CD4-positive, alpha-beta memory T cell (primary cell): ENCODE results near the gene ALLC. TPM values are rescaled to one million over a fixed set of nuclear protein-coding genes. Genes with fewer than 3 reads are reported as not detected.

ENCODE experiments used
- CTCF ChIA-PET: fragments of 350-600 bp; sonication (Branson Sonifier 250); formaldehyde crosslinking; loops from one replicate; lab custom pipeline; 2021; ENCODE audit warnings: inconsistent platforms; ENCODE audit not compliant: partially characterized antibody; lab: Charles Lee
- POLR2A ChIA-PET: fragments of 350-600 bp; sonication (Branson Sonifier 250); formaldehyde crosslinking; loops from one replicate; lab custom pipeline; 2021; ENCODE audit not compliant: partially characterized antibody; lab: Charles Lee
- DNase-seq, 5 donors: peaks; one replicate each; pipeline versions ENCODE4 v3.0.0 to v3.0.0-alpha.2; 2020 to 2022; ENCODE audit warnings: mixed read lengths in 1 of 5
- H3K27ac ChIP-seq: one replicate; pipeline ENCODE4 v1.7.0; 2013; ENCODE audit warnings: low read depth, low read length
- H3K27me3 ChIP-seq: 2 replicates; pipeline ENCODE4 v1.7.0; 2013; ENCODE audit warnings: mild to moderate bottlenecking, low read length, moderate library complexity; ENCODE audit not compliant: insufficient read depth
- H3K36me3 ChIP-seq: 2 replicates; pipeline ENCODE4 v1.7.0; 2013; ENCODE audit warnings: mild to moderate bottlenecking, low read length, moderate library complexity; ENCODE audit not compliant: insufficient read depth
- H3K4me1 ChIP-seq: 2 replicates; pipeline ENCODE4 v1.7.0; 2013; ENCODE audit warnings: mild to moderate bottlenecking, low read length, moderate library complexity; ENCODE audit not compliant: insufficient read depth
- H3K4me3 ChIP-seq, 2 donors: one replicate each; pipeline ENCODE4 v1.7.0; 2013; ENCODE audit warnings: low read length in 2 of 2, mild to moderate bottlenecking in 1 of 2
- H3K9me3 ChIP-seq, 2 donors: one replicate each; pipeline ENCODE4 v1.7.0; 2013; ENCODE audit warnings: low read length in 2 of 2, control low read depth in 1 of 2; ENCODE audit not compliant: control insufficient read depth in 1 of 2
- H3K27ac Mint-ChIP-seq, 7 donors: one replicate each; pipeline ENCODE4 v1.8.0; 2020 to 2021; ENCODE audit warnings: mixed read lengths in 7 of 7, mild to moderate bottlenecking in 6 of 7, inconsistent platforms in 3 of 7, moderate library complexity in 3 of 7
- H3K27me3 Mint-ChIP-seq, 2 donors: one replicate each; pipeline ENCODE4 v1.8.0; 2020 to 2021; ENCODE audit warnings: mixed read lengths in 2 of 2
- H3K36me3 Mint-ChIP-seq, 2 donors: one replicate each; pipeline ENCODE4 v1.8.0; 2020 to 2021; ENCODE audit warnings: mixed read lengths in 2 of 2, inconsistent platforms in 1 of 2, mild to moderate bottlenecking in 1 of 2
- H3K4me1 Mint-ChIP-seq, 4 donors: one replicate each; pipeline ENCODE4 v1.8.0; 2020 to 2021; ENCODE audit warnings: mixed read lengths in 4 of 4, mild to moderate bottlenecking in 1 of 4
- H3K4me3 Mint-ChIP-seq, 8 donors: one replicate each; pipeline ENCODE4 v1.8.0; 2020 to 2021; ENCODE audit warnings: mixed read lengths in 8 of 8, mild to moderate bottlenecking in 7 of 8, moderate library complexity in 6 of 8, inconsistent platforms in 3 of 8
- H3K9me3 Mint-ChIP-seq, 8 donors: one replicate each; pipeline ENCODE4 v1.8.0; 2020 to 2021; ENCODE audit warnings: mixed read lengths in 8 of 8, mild to moderate bottlenecking in 5 of 8, inconsistent platforms in 3 of 8, moderate library complexity in 1 of 8
- intact Hi-C: fragments of 100-400 bp; cut with micrococcal nuclease; formaldehyde crosslinking; loops from one replicate; pipeline ENCODE4 v1.15.1; 2023
- polyA plus RNA-seq, 2 donors: library from polyadenylated mRNA; unstranded; fragments of 300-500 nt; fragmentation: Illumina TruSeq; gene quantifications; one replicate each; pipeline ENCODE4 v1.2.3, GENCODE V29; 2021
- total RNA-seq, 2 experiments: library from RNA; stranded (reverse); gene quantifications; one replicate each; pipeline ENCODE4 v1.2.3, GENCODE V29; 2021

Gene ALLC
- total and polyA plus RNA-seq, 4 experiments from 2014 or later = not detected

- H3K36me3 Mint-ChIP-seq = no peaks in the 10 kb centered on the region
- CTCF ChIA-PET = interaction anchor here (1.2 kb wide), 1 partner anchor 218 kb away, joined by 3 read pairs; no protein-coding TSS in a partner anchor
- H3K27ac ChIP-seq = no peak overlapping the region
- H3K4me3 ChIP-seq = no peak overlapping the region
- H3K27me3 ChIP-seq = no peaks in the 10 kb centered on the region
- H3K4me1 ChIP-seq = no peaks in the 10 kb centered on the region
- intact Hi-C loops = no loop called here
- peaks cover 0 to 2% (median 0%) of the 10 kb centered on the region in 4 donors for H3K4me1 Mint-ChIP-seq
- no peak for DNase-seq
- H3K9me3 Mint-ChIP-seq = no peaks in the 10 kb centered on the region
- H3K36me3 ChIP-seq = no peaks in the 10 kb centered on the region
- H3K4me3 Mint-ChIP-seq = no peak overlapping the region
- H3K27ac Mint-ChIP-seq = no peak overlapping the region
- no peaks in the 10 kb centered on the region for H3K9me3 ChIP-seq
- no peaks in the 10 kb centered on the region for H3K27me3 Mint-ChIP-seq
- POLR2A ChIA-PET = no interaction called here
These were observed 16.1 kb upstream of the ALLC start for GRCh38 chr2:3641841-3642421.

DNA sequence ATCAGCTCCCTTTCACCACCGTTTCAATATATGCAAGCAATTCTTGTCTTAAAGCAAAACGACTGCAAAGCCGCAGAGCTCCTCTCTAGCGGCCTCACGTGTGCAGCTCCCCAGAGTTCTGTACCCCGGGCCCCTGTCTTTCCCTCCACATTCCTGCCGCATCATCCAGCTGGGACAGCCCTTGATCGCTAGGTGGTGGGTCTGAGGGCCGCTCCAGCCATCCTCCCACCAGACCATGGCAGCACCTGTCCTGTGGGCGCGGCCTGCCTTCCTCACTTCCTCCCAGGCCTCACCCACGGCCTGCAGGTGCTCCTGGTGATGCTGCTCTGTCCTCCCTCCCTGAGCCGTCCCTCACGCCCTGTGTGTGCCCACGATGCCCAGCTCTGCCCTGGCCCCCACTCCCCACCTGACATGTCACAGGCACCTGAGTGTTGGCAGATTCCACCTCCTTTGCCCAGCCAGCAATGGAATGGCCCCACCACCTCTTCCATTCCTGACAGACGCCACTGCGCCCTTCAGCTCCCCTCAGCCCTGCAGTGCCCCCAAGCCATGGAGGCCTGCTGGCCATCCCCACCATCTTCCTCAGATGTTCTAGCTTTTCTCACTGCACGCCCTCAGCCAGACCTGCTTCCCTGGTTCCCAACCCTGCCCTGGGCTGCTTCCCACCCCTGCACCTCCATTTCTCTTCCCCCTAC, 15.3 kb upstream of the ALLC start:
- Histone ChIP-seq H3K27ac (no peak overlapping the region), H3K36me3 (no peaks in the 10 kb centered on the region), H3K4me3 (no peak overlapping the region), H3K4me1 (no peaks in the 10 kb centered on the region), H3K27me3 (no peaks in the 10 kb centered on the region), H3K9me3 (no peaks in the 10 kb centered on the region)
- peaks cover 0 to 2% (median 0%) of the 10 kb centered on the region in 4 donors for H3K4me1 Mint-ChIP-seq
- peak overlapping the region in 2 of 7 donors; percentile 46 to 67 for H3K27ac Mint-ChIP-seq
- POLR2A ChIA-PET = no interaction called here
- CTCF ChIA-PET = interaction anchor here (1.1 to 1.2 kb wide), 2 partner anchors 9 to 219 kb away, joined by 3 to 5 read pairs; no protein-coding TSS in a partner anchor
- intact Hi-C loops = no loop called here
- no peaks in the 10 kb centered on the region for H3K36me3 Mint-ChIP-seq
- no peaks in the 10 kb centered on the region for H3K27me3 Mint-ChIP-seq
- no peak for DNase-seq
- H3K4me3 Mint-ChIP-seq = no peak overlapping the region
- H3K9me3 Mint-ChIP-seq = no peaks in the 10 kb centered on the region

- ChIA-PET CTCF (interaction anchor here (1.1 to 2.1 kb wide), 3 partner anchors 8 to 221 kb away, joined by 5 to 9 read pairs (median 5); no protein-coding TSS in a partner anchor), POLR2A (no interaction called here)
- H3K4me3 Mint-ChIP-seq = no peak overlapping the region
- H3K4me1 Mint-ChIP-seq = peaks cover 0 to 2% (median 0%) of the 10 kb centered on the region in 4 donors
- Histone ChIP-seq H3K9me3 (no peaks in the 10 kb centered on the region), H3K4me1 (no peaks in the 10 kb centered on the region), H3K27me3 (no peaks in the 10 kb centered on the region), H3K36me3 (no peaks in the 10 kb centered on the region), H3K4me3 (no peak overlapping the region), H3K27ac (no peak overlapping the region)
- intact Hi-C loops = no loop called here
- H3K27me3 Mint-ChIP-seq = no peaks in the 10 kb centered on the region
- no peaks in the 10 kb centered on the region for H3K9me3 Mint-ChIP-seq
- no peaks in the 10 kb centered on the region for H3K36me3 Mint-ChIP-seq
- DNase-seq = no peak
- no peak overlapping the region for H3K27ac Mint-ChIP-seq
These were observed 14.4 kb upstream of the ALLC start for GRCh38 chr2:3643371-3644245.

GRCh38 chr2:3644246-3644525, 13.8 kb upstream of the ALLC start:
- Mint-ChIP-seq H3K9me3 (no peaks in the 10 kb centered on the region), H3K4me1 (peaks cover 0 to 2% (median 0%) of the 10 kb centered on the region in 4 donors), H3K36me3 (no peaks in the 10 kb centered on the region), H3K4me3 (no peak overlapping the region), H3K27me3 (no peaks in the 10 kb centered on the region), H3K27ac (no peak overlapping the region)
- ChIA-PET CTCF (interaction anchor here (1.5 to 2.1 kb wide), 2 partner anchors 220 to 222 kb away, joined by 5 to 9 read pairs; no protein-coding TSS in a partner anchor), POLR2A (no interaction called here)
- no peak for DNase-seq
- no peaks in the 10 kb centered on the region for H3K27me3 ChIP-seq
- no peak overlapping the region for H3K4me3 ChIP-seq
- no peaks in the 10 kb centered on the region for H3K4me1 ChIP-seq
- H3K27ac ChIP-seq = no peak overlapping the region
- H3K36me3 ChIP-seq = no peaks in the 10 kb centered on the region
- no peaks in the 10 kb centered on the region for H3K9me3 ChIP-seq
- intact Hi-C loops = no loop called here

- Histone ChIP-seq H3K4me3 (no peak overlapping the region), H3K36me3 (no peaks in the 10 kb centered on the region), H3K4me1 (no peaks in the 10 kb centered on the region), H3K27me3 (no peaks in the 10 kb centered on the region), H3K9me3 (no peaks in the 10 kb centered on the region), H3K27ac (no peak overlapping the region)
- H3K9me3 Mint-ChIP-seq = no peaks in the 10 kb centered on the region
- H3K4me1 Mint-ChIP-seq = peaks cover 0 to 2% (median 0%) of the 10 kb centered on the region in 4 donors
- ChIA-PET POLR2A (no interaction called here), CTCF (interaction anchor here (1.5 to 2.1 kb wide), 2 partner anchors 221 to 223 kb away, joined by 5 to 9 read pairs; no protein-coding TSS in a partner anchor)
- no peaks in the 10 kb centered on the region for H3K27me3 Mint-ChIP-seq
- no peaks in the 10 kb centered on the region for H3K36me3 Mint-ChIP-seq
- no peak overlapping the region for H3K4me3 Mint-ChIP-seq
- H3K27ac Mint-ChIP-seq = no peak overlapping the region
- DNase-seq = no peak
- intact Hi-C loops = no loop called here
These were observed 13.0 kb upstream of the ALLC start for GRCh38 chr2:3644891-3645605.

DNA sequence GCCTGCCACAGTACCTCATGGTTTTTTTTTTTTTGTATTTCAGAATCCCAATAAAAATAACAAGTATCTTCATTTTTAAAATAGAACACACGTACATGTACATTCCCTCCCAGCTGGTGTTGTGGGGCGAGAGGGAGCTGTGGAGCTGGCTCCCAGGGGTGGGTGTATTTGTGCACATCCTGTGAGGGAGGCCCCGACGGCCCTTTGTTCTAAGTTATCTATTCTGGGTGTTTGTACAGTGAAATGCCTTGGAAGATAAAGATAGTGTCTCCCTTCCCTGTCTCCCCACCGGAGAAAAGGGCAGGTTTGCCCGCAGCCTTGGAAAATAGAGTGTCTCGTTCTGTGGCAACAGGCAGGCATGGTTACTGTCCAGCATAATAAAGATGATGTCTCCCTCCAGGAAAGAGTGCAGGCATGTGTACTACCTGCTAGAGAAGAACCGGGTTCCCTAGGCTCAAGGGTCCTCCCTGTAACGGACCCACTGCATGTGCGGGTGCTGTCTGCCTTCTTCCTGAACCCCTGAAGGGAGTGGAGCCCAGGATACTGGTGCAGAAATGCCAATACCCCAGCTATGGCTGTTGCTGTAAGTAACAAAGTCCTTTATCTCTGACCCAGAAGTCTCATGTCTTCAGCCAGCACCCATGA, 12.1 kb upstream of the ALLC start:
- no peak overlapping the region for H3K27ac ChIP-seq
- H3K4me1 ChIP-seq = peaks cover 4% of the 10 kb centered on the region
- no peaks in the 10 kb centered on the region for H3K9me3 ChIP-seq
- POLR2A ChIA-PET = no interaction called here
- H3K27ac Mint-ChIP-seq = no peak overlapping the region
- no peaks in the 10 kb centered on the region for H3K27me3 ChIP-seq
- no peaks in the 10 kb centered on the region for H3K36me3 ChIP-seq
- H3K4me3 ChIP-seq = no peak overlapping the region
- intact Hi-C loops = no loop called here
- no peaks in the 10 kb centered on the region for H3K36me3 Mint-ChIP-seq
- no peak for DNase-seq
- H3K9me3 Mint-ChIP-seq = no peaks in the 10 kb centered on the region
- CTCF ChIA-PET = interaction anchor here (2.1 kb wide), 1 partner anchor 222 kb away, joined by 9 read pairs; no protein-coding TSS in a partner anchor
- no peak overlapping the region for H3K4me3 Mint-ChIP-seq
- H3K4me1 Mint-ChIP-seq = peaks cover 1 to 4% (median 2%) of the 10 kb centered on the region in 4 donors
- peaks cover 0 to 1% of the 10 kb centered on the region in 2 donors for H3K27me3 Mint-ChIP-seq
